IPS-18a (cell line): ENCODE measurements around the gene ATXN7.

Experiments
- H3K27ac ChIP-seq: one replicate; pipeline ENCODE4 v1.5.1; 2013; ENCODE audit warnings: low read length
- H3K27me3 ChIP-seq: one replicate; pipeline ENCODE4 v1.6.1; 2013; ENCODE audit warnings: mild to moderate bottlenecking, low read length; ENCODE audit not compliant: control insufficient read depth, insufficient read depth
- H3K36me3 ChIP-seq: one replicate; pipeline ENCODE4 v1.6.1; 2013; ENCODE audit warnings: low read depth, low read length; ENCODE audit not compliant: control insufficient read depth
- H3K4me1 ChIP-seq: one replicate; pipeline ENCODE4 v1.6.1; 2013; ENCODE audit warnings: low read depth, low read length; ENCODE audit not compliant: control insufficient read depth
- H3K4me3 ChIP-seq: one replicate; pipeline ENCODE4 v1.5.1; 2013; ENCODE audit warnings: low read length
- H3K9ac ChIP-seq: one replicate; pipeline ENCODE4 v1.6.1; 2013; ENCODE audit warnings: mild to moderate bottlenecking, low read length, moderate library complexity
- H3K9me3 ChIP-seq: one replicate; pipeline ENCODE4 v1.6.1; 2013; ENCODE audit warnings: low read depth, low read length; ENCODE audit not compliant: control insufficient read depth

The ATXN7 gene

GRCh38 chr3:63891518-63891917 lies 27.9 kb downstream of the ATXN7 start:
- H3K27me3 ChIP-seq: no peaks in the 10 kb centered on the region
- no peak overlapping the region for H3K4me3 ChIP-seq
- no peak overlapping the region for H3K27ac ChIP-seq
- H3K9me3 ChIP-seq: no peaks in the 10 kb centered on the region
- no peaks in the 10 kb centered on the region for H3K36me3 ChIP-seq
- H3K4me1 ChIP-seq: peaks cover 13% of the 10 kb centered on the region
- H3K9ac ChIP-seq: no peak overlapping the region

- H3K36me3 ChIP-seq: no peaks in the 10 kb centered on the region
- no peaks in the 10 kb centered on the region for H3K9me3 ChIP-seq
- H3K9ac ChIP-seq: no peak overlapping the region
- H3K4me1 ChIP-seq: peaks cover 9% of the 10 kb centered on the region
- no peak overlapping the region for H3K27ac ChIP-seq
- no peak overlapping the region for H3K4me3 ChIP-seq
- no peaks in the 10 kb centered on the region for H3K27me3 ChIP-seq
Observed at GRCh38 chr3:63892773-63893352, 29.2 kb downstream of the ATXN7 start.

- Histone ChIP-seq H3K9me3 (no peaks in the 10 kb centered on the region), H3K4me3 (no peak overlapping the region), H3K9ac (no peak overlapping the region), H3K36me3 (peaks cover 3% of the 10 kb centered on the region), H3K27ac (no peak overlapping the region), H3K4me1 (peaks cover 9% of the 10 kb centered on the region), H3K27me3 (no peaks in the 10 kb centered on the region)
Observed at GRCh38 chr3:63895422-63896189, 31.9 kb downstream of the ATXN7 start.

- Histone ChIP-seq H3K9me3 (no peaks in the 10 kb centered on the region), H3K4me3 (no peak overlapping the region), H3K27ac (no peak overlapping the region), H3K9ac (no peak overlapping the region), H3K27me3 (no peaks in the 10 kb centered on the region), H3K4me1 (peaks cover 9% of the 10 kb centered on the region), H3K36me3 (peaks cover 3% of the 10 kb centered on the region)
Observed at GRCh38 chr3:63896332-63897030, 32.8 kb downstream of the ATXN7 start.

GRCh38 chr3:63900010-63900409 lies 36.3 kb downstream of the ATXN7 start:
- no peak overlapping the region for H3K9ac ChIP-seq
- peaks cover 7% of the 10 kb centered on the region for H3K4me1 ChIP-seq
- peaks cover 3% of the 10 kb centered on the region for H3K36me3 ChIP-seq
- H3K27ac ChIP-seq: no peak overlapping the region
- H3K27me3 ChIP-seq: no peaks in the 10 kb centered on the region
- no peak overlapping the region for H3K4me3 ChIP-seq
- H3K9me3 ChIP-seq: no peaks in the 10 kb centered on the region

GRCh38 chr3:63900459-63900858 lies 36.8 kb downstream of the ATXN7 start:
- Histone ChIP-seq H3K27me3 (no peaks in the 10 kb centered on the region), H3K36me3 (peaks cover 3% of the 10 kb centered on the region), H3K4me1 (peaks cover 3% of the 10 kb centered on the region), H3K9ac (no peak overlapping the region), H3K9me3 (no peaks in the 10 kb centered on the region), H3K27ac (no peak overlapping the region), H3K4me3 (no peak overlapping the region)

- Histone ChIP-seq H3K9me3 (no peaks in the 10 kb centered on the region), H3K9ac (no peak overlapping the region), H3K4me1 (peaks cover 4% of the 10 kb centered on the region), H3K27me3 (peaks cover 14% of the 10 kb centered on the region), H3K4me3 (no peak overlapping the region), H3K27ac (no peak overlapping the region), H3K36me3 (no peaks in the 10 kb centered on the region)
Observed at GRCh38 chr3:63905731-63906620, 42.3 kb downstream of the ATXN7 start.

- Histone ChIP-seq H3K27me3 (peaks cover 18% of the 10 kb centered on the region), H3K36me3 (no peaks in the 10 kb centered on the region), H3K4me3 (no peak overlapping the region), H3K27ac (no peak overlapping the region), H3K4me1 (peaks cover 9% of the 10 kb centered on the region), H3K9ac (no peak overlapping the region), H3K9me3 (no peaks in the 10 kb centered on the region)
Observed at GRCh38 chr3:63908081-63908736, 44.5 kb downstream of the ATXN7 start.

- no peak overlapping the region for H3K9ac ChIP-seq
- no peak overlapping the region for H3K27ac ChIP-seq
- no peaks in the 10 kb centered on the region for H3K9me3 ChIP-seq
- no peaks in the 10 kb centered on the region for H3K36me3 ChIP-seq
- H3K27me3 ChIP-seq: peaks cover 23% of the 10 kb centered on the region
- no peak overlapping the region for H3K4me3 ChIP-seq
- H3K4me1 ChIP-seq: peaks cover 13% of the 10 kb centered on the region
Observed at GRCh38 chr3:63908776-63909175, 45.1 kb downstream of the ATXN7 start.

- H3K27me3 ChIP-seq: peaks cover 30% of the 10 kb centered on the region
- H3K36me3 ChIP-seq: no peaks in the 10 kb centered on the region
- H3K4me3 ChIP-seq: no peak overlapping the region
- H3K9me3 ChIP-seq: no peaks in the 10 kb centered on the region
- peaks cover 13% of the 10 kb centered on the region for H3K4me1 ChIP-seq
- no peak overlapping the region for H3K9ac ChIP-seq
- no peak overlapping the region for H3K27ac ChIP-seq
Observed at GRCh38 chr3:63909431-63909830, 45.8 kb downstream of the ATXN7 start.

- H3K4me1 ChIP-seq: peaks cover 13% of the 10 kb centered on the region
- H3K27ac ChIP-seq: no peak overlapping the region
- peaks cover 32% of the 10 kb centered on the region for H3K27me3 ChIP-seq
- no peaks in the 10 kb centered on the region for H3K9me3 ChIP-seq
- no peak overlapping the region for H3K4me3 ChIP-seq
- no peak overlapping the region for H3K9ac ChIP-seq
- no peaks in the 10 kb centered on the region for H3K36me3 ChIP-seq
Observed at GRCh38 chr3:63910001-63910400, 46.3 kb downstream of the ATXN7 start.
